Mucosa of descending colon (tissue), 3 donors: ENCODE measurements around the gene HIPK2. TPM values are rescaled to one million over a fixed set of nuclear protein-coding genes. Genes with fewer than 3 reads are reported as not detected.

ENCODE experiments used
- ATAC-seq: fragments of 200-7000 bp; cut with Tn5 transposase; one replicate; pipeline ENCODE4 v1.9.1; 2020; ENCODE audit warnings: mild to moderate bottlenecking, moderate library complexity
- DNase-seq, 3 donors: peaks; one replicate each; pipeline ENCODE4 v3.0.0-alpha.2; 2020
- H3K36me3 ChIP-seq: fragments of 200-600 bp; one replicate; pipeline ENCODE4 v1.8.0; 2021; ENCODE audit warnings: low read depth, mild to moderate bottlenecking
- H3K4me1 ChIP-seq: fragments of 200-600 bp; one replicate; pipeline ENCODE4 v1.8.0; 2021; ENCODE audit warnings: low read depth, mild to moderate bottlenecking
- H3K4me3 ChIP-seq: fragments of 200-600 bp; one replicate; pipeline ENCODE4 v1.8.0; 2021; ENCODE audit warnings: mild to moderate bottlenecking
- H3K9me3 ChIP-seq: fragments of 200-600 bp; one replicate; pipeline ENCODE4 v1.8.0; 2021; ENCODE audit warnings: mild to moderate bottlenecking
- intact Hi-C, 2 donors: fragments of 100-400 bp; cut with DNase I in 1 of 2; cut with micrococcal nuclease in 1 of 2; formaldehyde crosslinking; loops; one replicate each; pipeline versions ENCODE4 v1.11.0 to v1.11.1; 2022; cut with DNase I, micrococcal nuclease
- total RNA-seq, 3 donors: library from RNA; stranded (reverse); fragmentation: NEBNext Ultra II Directional in 2 of 3; extraction: Animal tissue kit (Norgen Biotek cat#: 25700) in 2 of 3; gene quantifications; one replicate each; pipeline versions ENCODE4 v1.2.1 to v1.2.4, GENCODE V29; 2021 to 2023
- TF ChIP-seq, protein P1 (sequence below): fragments of 200-600 bp; IDR thresholded peaks from one replicate; pipeline ENCODE4 v1.8.0; 2022; ENCODE audit warnings: antibody characterized with exemption, mild to moderate bottlenecking
- donor health status: DM: no; HTN: no; CAD: no; lungs with moderate emphysema.
- donor health status: DM: no; HTN: no; CAD: no.
- donor health status: DM: no; HTN: yes; CAD: no.

The HIPK2 gene
- total RNA-seq, 3 donors from 2014 or later, result 29.9 to 63.6 (median 39.9) TPM

DNA sequence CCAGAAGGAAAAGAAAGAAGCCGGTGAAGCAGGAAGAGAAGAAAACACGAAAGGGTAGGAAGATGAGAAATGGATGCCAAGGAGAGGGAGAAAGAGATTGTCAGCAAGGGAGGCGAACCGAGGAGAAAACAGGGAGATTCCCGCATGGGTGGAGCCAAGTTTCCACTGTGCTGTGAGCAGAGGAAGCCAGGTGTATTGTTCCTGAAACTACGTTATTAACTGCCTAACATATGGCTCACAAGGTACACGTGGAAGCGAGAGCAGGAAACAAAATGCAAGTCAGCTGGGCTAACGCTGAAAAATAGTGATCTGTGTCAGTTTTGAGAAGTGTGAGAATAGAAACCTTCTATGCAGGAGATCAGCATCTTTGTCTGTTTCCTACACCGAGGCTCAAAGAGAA lies 20.4 kb upstream of the HIPK2 start:
- ATAC-seq (peak; percentile 96), DNase-seq (peak in 2 of 3 donors; percentile 63 to 72)
- intact Hi-C loops, result no loop called here
- no peak overlapping the region for H3K4me3 ChIP-seq
- H3K36me3 ChIP-seq, result no peaks in the 10 kb centered on the region
- no peaks in the 10 kb centered on the region for H3K4me1 ChIP-seq
- TF ChIP-seq, protein P1, sequence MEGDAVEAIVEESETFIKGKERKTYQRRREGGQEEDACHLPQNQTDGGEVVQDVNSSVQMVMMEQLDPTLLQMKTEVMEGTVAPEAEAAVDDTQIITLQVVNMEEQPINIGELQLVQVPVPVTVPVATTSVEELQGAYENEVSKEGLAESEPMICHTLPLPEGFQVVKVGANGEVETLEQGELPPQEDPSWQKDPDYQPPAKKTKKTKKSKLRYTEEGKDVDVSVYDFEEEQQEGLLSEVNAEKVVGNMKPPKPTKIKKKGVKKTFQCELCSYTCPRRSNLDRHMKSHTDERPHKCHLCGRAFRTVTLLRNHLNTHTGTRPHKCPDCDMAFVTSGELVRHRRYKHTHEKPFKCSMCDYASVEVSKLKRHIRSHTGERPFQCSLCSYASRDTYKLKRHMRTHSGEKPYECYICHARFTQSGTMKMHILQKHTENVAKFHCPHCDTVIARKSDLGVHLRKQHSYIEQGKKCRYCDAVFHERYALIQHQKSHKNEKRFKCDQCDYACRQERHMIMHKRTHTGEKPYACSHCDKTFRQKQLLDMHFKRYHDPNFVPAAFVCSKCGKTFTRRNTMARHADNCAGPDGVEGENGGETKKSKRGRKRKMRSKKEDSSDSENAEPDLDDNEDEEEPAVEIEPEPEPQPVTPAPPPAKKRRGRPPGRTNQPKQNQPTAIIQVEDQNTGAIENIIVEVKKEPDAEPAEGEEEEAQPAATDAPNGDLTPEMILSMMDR, result no peak
- H3K9me3 ChIP-seq, result peaks cover 2% of the 10 kb centered on the region

DNA sequence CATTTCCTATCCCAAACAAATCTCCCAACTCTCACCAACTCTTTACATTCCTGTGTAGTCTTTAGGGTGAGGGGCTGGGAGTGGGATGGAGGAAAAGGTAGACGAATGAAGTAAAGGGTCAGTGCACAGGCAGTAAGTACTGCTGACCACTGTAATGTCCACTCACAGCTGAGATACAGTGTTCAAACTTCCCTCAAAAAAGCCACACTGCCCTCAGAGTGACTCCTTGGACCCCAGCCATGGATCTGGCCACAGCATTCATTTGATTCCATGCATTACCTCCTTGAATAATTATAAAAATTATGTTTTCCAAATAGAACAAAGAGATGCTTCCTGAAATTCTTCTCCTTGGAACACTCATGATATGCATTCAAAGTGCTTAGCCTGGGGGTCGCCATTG lies 19.8 kb upstream of the HIPK2 start:
- H3K9me3 ChIP-seq, result no peaks in the 10 kb centered on the region

DNA sequence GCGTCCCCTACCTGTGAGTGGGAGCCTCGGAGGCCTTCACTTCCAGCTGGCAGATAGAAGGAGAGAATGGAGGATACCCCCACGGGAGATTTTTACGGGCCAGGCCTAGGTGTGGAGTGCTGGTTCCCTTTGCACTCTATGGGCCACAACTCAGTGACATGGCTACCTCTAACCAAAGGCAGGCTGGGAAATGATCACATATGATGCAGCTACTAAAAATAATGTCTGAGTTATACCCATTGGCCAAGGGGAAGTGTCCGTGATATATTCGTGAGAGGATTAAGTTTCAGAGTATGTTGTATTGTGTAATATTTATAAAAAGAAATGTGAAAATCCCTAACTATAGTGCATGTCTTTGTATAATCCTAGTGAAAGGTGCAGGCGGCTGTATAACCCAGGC lies 13.5 kb upstream of the HIPK2 start:
- no peak overlapping the region for H3K4me3 ChIP-seq
- intact Hi-C loops, result no loop called here
- TF ChIP-seq, protein P1, result no peak
- H3K4me1 ChIP-seq, result no peaks in the 10 kb centered on the region
- DNase-seq (no peak), ATAC-seq (no peak)
- no peaks in the 10 kb centered on the region for H3K9me3 ChIP-seq
- no peaks in the 10 kb centered on the region for H3K36me3 ChIP-seq

More for the DNA sequence above, 19.8 kb upstream of the HIPK2 start:
- DNase-seq (no peak), ATAC-seq (no peak)
- Histone ChIP-seq H3K4me1 (no peaks in the 10 kb centered on the region), H3K4me3 (no peak overlapping the region), H3K36me3 (no peaks in the 10 kb centered on the region)
- TF ChIP-seq, protein P1, result no peak
- intact Hi-C loops, result no loop called here

DNA sequence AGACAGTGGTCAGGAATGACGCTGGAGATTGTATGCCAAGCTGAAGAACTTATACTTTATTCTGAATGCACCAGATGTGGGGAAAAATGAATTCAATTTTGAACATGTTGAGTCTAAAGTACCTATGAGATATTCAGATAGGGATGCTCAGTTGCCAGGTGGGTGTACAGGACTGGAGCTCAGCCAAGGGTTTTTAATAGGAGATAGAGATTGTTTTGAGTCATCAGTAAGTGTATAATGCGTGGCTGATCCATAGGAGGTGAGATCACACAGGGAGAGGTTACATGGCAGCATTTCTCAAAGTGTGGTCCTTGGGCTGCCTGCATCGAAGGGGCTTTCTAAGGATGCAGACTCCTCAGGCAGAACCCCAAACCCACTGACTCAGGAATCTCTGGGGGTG lies 6.8 kb upstream of the HIPK2 start:
- TF ChIP-seq, protein P1, result no peak
- no peak for ATAC-seq
- Histone ChIP-seq H3K9me3 (no peaks in the 10 kb centered on the region), H3K4me1 (no peaks in the 10 kb centered on the region), H3K36me3 (no peaks in the 10 kb centered on the region), H3K4me3 (no peak overlapping the region)
- intact Hi-C loops, result no loop called here
- DNase-seq, result no peak

DNA sequence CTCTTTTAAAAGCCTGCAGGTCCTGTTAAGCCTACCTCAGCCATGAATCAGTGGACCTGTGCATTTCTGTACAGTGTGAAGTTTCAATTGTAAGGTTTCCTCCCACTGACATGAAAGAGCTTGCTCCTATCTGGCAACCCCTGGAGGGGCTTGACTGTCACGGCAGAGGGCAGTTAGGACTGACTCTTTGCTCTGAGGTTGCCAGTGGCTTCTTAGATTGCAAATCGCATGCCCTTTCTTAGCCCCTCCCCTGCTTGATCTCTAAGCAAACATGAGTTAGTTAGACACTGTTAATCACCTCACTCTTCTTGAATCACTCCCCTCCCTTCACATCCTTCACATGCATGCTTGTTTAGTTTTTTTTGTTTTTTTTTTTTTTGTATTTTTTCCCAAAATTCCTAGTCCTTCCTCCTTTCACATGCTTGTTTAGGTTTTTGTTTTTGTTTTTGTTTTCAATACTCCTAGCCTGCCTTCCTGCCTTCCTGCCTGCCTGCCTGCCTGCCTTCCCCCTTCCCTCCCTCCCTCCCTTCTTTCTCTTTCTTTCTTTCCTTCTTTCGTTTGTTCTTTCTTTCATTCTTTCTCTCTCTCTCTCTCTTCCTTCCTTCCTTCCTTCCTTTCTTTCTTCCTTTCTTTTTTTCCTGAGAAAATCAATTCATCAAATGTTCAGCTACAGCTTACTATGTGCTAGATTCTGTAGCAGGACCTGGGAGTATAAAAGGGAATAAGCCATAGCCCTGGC lies 6.0 kb upstream of the HIPK2 start:
- peaks cover 3% of the 10 kb centered on the region for H3K4me1 ChIP-seq
- TF ChIP-seq, protein P1, result no peak
- no peak for ATAC-seq
- no peaks in the 10 kb centered on the region for H3K9me3 ChIP-seq
- intact Hi-C loops, result no loop called here
- no peak for DNase-seq
- H3K4me3 ChIP-seq, result no peak overlapping the region
- H3K36me3 ChIP-seq, result no peaks in the 10 kb centered on the region
